GM18508 (cell line): ENCODE measurements around the gene CCL28.
"Not testable (repeated sequence)": the region's sequence is repeated elsewhere in the genome, so short reads cannot be mapped to it uniquely, and the experiment has no call there.

ENCODE experiments used
- ATAC-seq: cut with Tn5 transposase; IDR thresholded peaks from one replicate; pipeline ENCODE4 v1.9.1; 2021; ENCODE audit warnings: moderate number of reproducible peaks; ENCODE audit not compliant: insufficient read depth, unreplicated experiment

Gene CCL28

GRCh38 chr5:43412156-43412555 is at the start of gene CCL28:
Gene CCL28, minus strand, starts transcription at chr5:43412391. Its CDS starts 75 bp downstream, at chr5:43412316.
- ATAC-seq: no peak

GRCh38 chr5:43461066-43461465 is 48.9 kb upstream of the CCL28 start:
- no peak for ATAC-seq

GRCh38 chr5:43456556-43456955 is 44.4 kb upstream of the CCL28 start:
- ATAC-seq: no peak

- not testable (repeated sequence) for ATAC-seq
Observed at GRCh38 chr5:43441575-43441974, 29.4 kb upstream of the CCL28 start.

GRCh38 chr5:43437062-43437660 is 25.0 kb upstream of the CCL28 start:
- ATAC-seq: no peak

GRCh38 chr5:43433382-43433781 is 21.2 kb upstream of the CCL28 start:
- ATAC-seq: no peak

GRCh38 chr5:43432486-43433375 is 20.5 kb upstream of the CCL28 start:
- ATAC-seq: no peak

GRCh38 chr5:43429706-43430105 is 17.5 kb upstream of the CCL28 start:
- no peak for ATAC-seq

GRCh38 chr5:43429016-43429415 is 16.8 kb upstream of the CCL28 start:
- ATAC-seq: no peak

GRCh38 chr5:43427306-43427705 is 15.1 kb upstream of the CCL28 start:
- no peak for ATAC-seq

- ATAC-seq: no peak
Observed at GRCh38 chr5:43425983-43426382, 13.8 kb upstream of the CCL28 start.

GRCh38 chr5:43423086-43423485 is 10.9 kb upstream of the CCL28 start:
- not testable (repeated sequence) for ATAC-seq

GRCh38 chr5:43422143-43422542 is 10.0 kb upstream of the CCL28 start:
- ATAC-seq: no peak

GRCh38 chr5:43421450-43422133 is 9.4 kb upstream of the CCL28 start:
- ATAC-seq: no peak

- no peak for ATAC-seq
Observed at GRCh38 chr5:43420241-43420640, 8.1 kb upstream of the CCL28 start.

- ATAC-seq: no peak
Observed at GRCh38 chr5:43418561-43418960, 6.4 kb upstream of the CCL28 start.

GRCh38 chr5:43416803-43417394 is 4.7 kb upstream of the CCL28 start:
- ATAC-seq: no peak

- ATAC-seq: no peak
Observed at GRCh38 chr5:43415935-43416802, 4.0 kb upstream of the CCL28 start.

GRCh38 chr5:43413966-43414365 is 1.8 kb upstream of the CCL28 start:
- no peak for ATAC-seq

- no peak for ATAC-seq
Observed at GRCh38 chr5:43412644-43413043, 453 bp upstream of the CCL28 start.
